Liver (tissue), 9 donors: ENCODE results near the gene COL4A1. TPM values are rescaled to one million over a fixed set of nuclear protein-coding genes. Genes with fewer than 3 reads are reported as not detected.

Source experiments
- DNase-seq: peaks from one replicate; pipeline ENCODE4 v3.0.0-alpha.2; 2017; ENCODE audit warnings: low spot score
- H3K27ac ChIP-seq, 2 donors: one replicate each; pipeline ENCODE4 v1.7.0; 2013; ENCODE audit warnings: inconsistent platforms in 2 of 2, low read length in 2 of 2, control low read depth in 1 of 2, low read depth in 1 of 2, mild to moderate bottlenecking in 1 of 2
- H3K27me3 ChIP-seq, 4 donors: one replicate each; pipeline versions ENCODE4 v1.6.1 to v1.7.0; 2013; ENCODE audit warnings: low read length in 3 of 4, inconsistent platforms in 1 of 4, mild to moderate bottlenecking in 1 of 4, moderate library complexity in 1 of 4; ENCODE audit not compliant: control insufficient read depth in 4 of 4, insufficient read depth in 4 of 4
- H3K36me3 ChIP-seq, 4 donors: one replicate each; pipeline versions ENCODE4 v1.6.1 to v1.7.0; 2013; ENCODE audit warnings: low read length in 3 of 4, mild to moderate bottlenecking in 3 of 4, low read depth in 1 of 4, moderate library complexity in 1 of 4; ENCODE audit not compliant: control insufficient read depth in 4 of 4, insufficient read depth in 3 of 4
- H3K4me1 ChIP-seq, 4 donors: one replicate each; pipeline versions ENCODE4 v1.6.1 to v1.7.0; 2013; ENCODE audit warnings: low read length in 3 of 4, mild to moderate bottlenecking in 3 of 4, moderate library complexity in 1 of 4; ENCODE audit not compliant: control insufficient read depth in 4 of 4, insufficient read depth in 4 of 4
- H3K4me3 ChIP-seq, 3 donors: one replicate each; pipeline versions ENCODE4 v1.6.1 to v1.7.0; 2013; ENCODE audit warnings: low read length in 3 of 3, control low read depth in 1 of 3, low read depth in 1 of 3, mild to moderate bottlenecking in 1 of 3
- H3K9ac ChIP-seq, 2 donors: one replicate each; pipeline ENCODE4 v1.7.0; 2013; ENCODE audit warnings: low read length in 2 of 2, mild to moderate bottlenecking in 2 of 2, moderate library complexity in 2 of 2, control low read depth in 1 of 2, low read depth in 1 of 2
- H3K9me3 ChIP-seq, 4 donors: one replicate each; pipeline versions ENCODE4 v1.6.1 to v1.7.0; 2013; ENCODE audit warnings: low read length in 3 of 4; ENCODE audit not compliant: control insufficient read depth in 4 of 4
- EGR1 ChIP-seq, 2 donors: IDR thresholded peaks; 2 replicates each; pipeline ENCODE4 v1.6.1; 2016 to 2018; ENCODE audit warnings: antibody characterized with exemption in 2 of 2, low read depth in 2 of 2
- FOXA1 ChIP-seq: IDR thresholded peaks from 2 replicates; pipeline ENCODE4 v1.6.1; 2016; ENCODE audit warnings: antibody characterized with exemption
- FOXA2 ChIP-seq: IDR thresholded peaks from 2 replicates; pipeline ENCODE4 v1.6.1; 2016; ENCODE audit warnings: antibody characterized with exemption
- HNF4A ChIP-seq, 2 donors: conservative IDR thresholded peaks; 2 replicates each; pipeline ENCODE4 v1.6.1; 2016; ENCODE audit warnings: antibody characterized with exemption in 2 of 2, mild to moderate bottlenecking in 2 of 2
- HNF4G ChIP-seq: IDR thresholded peaks from 2 replicates; pipeline ENCODE4 v1.6.1; 2016; ENCODE audit warnings: antibody characterized with exemption
- JUND ChIP-seq, 2 donors: IDR thresholded peaks; 2 replicates each; pipeline ENCODE4 v1.6.1; 2016; ENCODE audit warnings: antibody characterized with exemption in 2 of 2
- NR2F2 ChIP-seq: IDR thresholded peaks from 2 replicates; pipeline ENCODE4 v1.6.1; 2016; ENCODE audit warnings: antibody characterized with exemption
- RAD21 ChIP-seq, 2 donors: IDR thresholded peaks; 2 replicates each; pipeline ENCODE4 v1.6.1; 2016; ENCODE audit warnings: antibody characterized with exemption in 2 of 2, mild to moderate bottlenecking in 2 of 2
- RXRA ChIP-seq, 2 donors: IDR thresholded peaks; 2 replicates each; pipeline ENCODE4 v1.6.1; 2017 to 2018; ENCODE audit warnings: antibody characterized with exemption in 2 of 2, mild to moderate bottlenecking in 1 of 2
- SP1 ChIP-seq: IDR thresholded peaks from 2 replicates; pipeline ENCODE4 v1.6.1; 2018; ENCODE audit warnings: antibody characterized with exemption, mild to moderate bottlenecking
- TAF1 ChIP-seq: conservative IDR thresholded peaks from 2 replicates; pipeline ENCODE4 v1.6.1; 2016; ENCODE audit warnings: antibody characterized with exemption, mild to moderate bottlenecking
- YY1 ChIP-seq: IDR thresholded peaks from 2 replicates; pipeline ENCODE4 v1.6.1; 2016; ENCODE audit warnings: antibody characterized with exemption, mild to moderate bottlenecking
- WGBS: extraction: QIAGEN DNeasy Blood & Tissue Kit; methylation state at CpG from one replicate; pipeline ENCODE4 v1.1.7; 2013; 5-methylcytosine and 5-hydroxymethylcytosine counted together
- polyA plus RNA-seq, 2 donors: library from polyadenylated mRNA; stranded (reverse) in 1 of 2; unstranded in 1 of 2; fragments of 200-250 nt in 1 of 2; fragments of >200 nt in 1 of 2; fragmentation: Nextera tagmentation in 1 of 2; extraction: Ambion mirVana in 1 of 2; gene quantifications; one replicate each; pipeline versions ENCODE4 v1.2.1 to v1.2.3, GENCODE V29; 2013 to 2015
- total RNA-seq, 2 donors: library from RNA; depleted of rRNA; stranded (reverse); fragments of >200 nt; gene quantifications; one replicate each; pipeline ENCODE4 v1.2.3, GENCODE V29; 2014
- TF ChIP-seq, protein P1 (sequence below): IDR thresholded peaks from 2 replicates; pipeline ENCODE4 v1.6.1; 2016; ENCODE audit warnings: antibody characterized with exemption, mild to moderate bottlenecking
- TF ChIP-seq, protein P2 (sequence below): IDR thresholded peaks from 2 replicates; pipeline ENCODE4 v1.6.1; 2016; ENCODE audit warnings: antibody characterized with exemption
- TF ChIP-seq, protein P3 (sequence below): fragments of 150-350 bp; IDR thresholded peaks from 2 replicates; pipeline ENCODE4 v1.5.1; 2017; ENCODE audit warnings: improper control_type of control experiment, low read depth, low read length; ENCODE audit not compliant: missing input control
- TF ChIP-seq, protein P4 (sequence below): IDR thresholded peaks from 2 replicates; pipeline ENCODE4 v1.6.1; 2016; ENCODE audit warnings: antibody characterized with exemption
- donor health status: healthy.
- donor health status: healthy.
- donor health status: healthy.
- donor health status: healthy.
- donor health status: healthy.

COL4A1 gene
- total and polyA plus RNA-seq, 4 donors = 5.0 to 68.5 (median 37.9) TPM

DNA sequence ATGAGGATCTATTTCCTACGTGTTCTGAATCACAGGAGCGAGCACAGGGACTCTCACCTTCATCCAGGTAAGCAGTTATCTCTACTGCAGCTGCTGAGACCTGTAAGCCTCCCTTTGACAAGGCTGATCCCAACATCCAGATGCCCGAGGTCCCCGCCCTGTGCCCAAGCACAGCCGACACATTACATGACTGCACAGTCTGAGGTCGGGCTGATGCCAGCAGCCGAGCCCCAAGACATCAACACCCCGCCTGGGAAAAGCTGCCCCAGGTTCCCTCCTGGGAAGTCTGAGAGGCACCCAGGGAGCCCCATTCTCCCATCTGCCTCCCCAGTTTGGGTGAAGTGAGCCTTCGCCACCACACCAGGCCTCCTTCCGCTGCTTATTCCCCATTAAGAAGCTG, 95.9 kb downstream of the COL4A1 start:
- H3K9me3 ChIP-seq = no peaks in the 10 kb centered on the region
- peaks cover 0 to 1% (median 0%) of the 10 kb centered on the region in 4 donors for H3K4me1 ChIP-seq
- H3K9ac ChIP-seq = no peak overlapping the region
- DNase-seq = no peak
- H3K4me3 ChIP-seq = no peak overlapping the region
- WGBS = 95% methylated on average over 10 of the region's 10 CpGs
- TF ChIP-seq, protein P1, sequence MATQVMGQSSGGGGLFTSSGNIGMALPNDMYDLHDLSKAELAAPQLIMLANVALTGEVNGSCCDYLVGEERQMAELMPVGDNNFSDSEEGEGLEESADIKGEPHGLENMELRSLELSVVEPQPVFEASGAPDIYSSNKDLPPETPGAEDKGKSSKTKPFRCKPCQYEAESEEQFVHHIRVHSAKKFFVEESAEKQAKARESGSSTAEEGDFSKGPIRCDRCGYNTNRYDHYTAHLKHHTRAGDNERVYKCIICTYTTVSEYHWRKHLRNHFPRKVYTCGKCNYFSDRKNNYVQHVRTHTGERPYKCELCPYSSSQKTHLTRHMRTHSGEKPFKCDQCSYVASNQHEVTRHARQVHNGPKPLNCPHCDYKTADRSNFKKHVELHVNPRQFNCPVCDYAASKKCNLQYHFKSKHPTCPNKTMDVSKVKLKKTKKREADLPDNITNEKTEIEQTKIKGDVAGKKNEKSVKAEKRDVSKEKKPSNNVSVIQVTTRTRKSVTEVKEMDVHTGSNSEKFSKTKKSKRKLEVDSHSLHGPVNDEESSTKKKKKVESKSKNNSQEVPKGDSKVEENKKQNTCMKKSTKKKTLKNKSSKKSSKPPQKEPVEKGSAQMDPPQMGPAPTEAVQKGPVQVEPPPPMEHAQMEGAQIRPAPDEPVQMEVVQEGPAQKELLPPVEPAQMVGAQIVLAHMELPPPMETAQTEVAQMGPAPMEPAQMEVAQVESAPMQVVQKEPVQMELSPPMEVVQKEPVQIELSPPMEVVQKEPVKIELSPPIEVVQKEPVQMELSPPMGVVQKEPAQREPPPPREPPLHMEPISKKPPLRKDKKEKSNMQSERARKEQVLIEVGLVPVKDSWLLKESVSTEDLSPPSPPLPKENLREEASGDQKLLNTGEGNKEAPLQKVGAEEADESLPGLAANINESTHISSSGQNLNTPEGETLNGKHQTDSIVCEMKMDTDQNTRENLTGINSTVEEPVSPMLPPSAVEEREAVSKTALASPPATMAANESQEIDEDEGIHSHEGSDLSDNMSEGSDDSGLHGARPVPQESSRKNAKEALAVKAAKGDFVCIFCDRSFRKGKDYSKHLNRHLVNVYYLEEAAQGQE = no peak
- TF ChIP-seq JUND (IDR thresholded peaks at IDR 0.05) (no peak), RAD21 (IDR thresholded peaks at IDR 0.05) (no peak), RXRA (IDR thresholded peaks at IDR 0.05) (no peak), HNF4A (conservative IDR thresholded peaks at IDR 0.05) (no peak), YY1 (no peak), HNF4G (no peak), FOXA1 (no peak), NR2F2 (no peak), TAF1 (no peak), FOXA2 (no peak), SP1 (no peak), EGR1 (IDR thresholded peaks at IDR 0.05; ENCODE audit: low read depth in 2 of 2) (no peak)
- TF ChIP-seq, protein P2, sequence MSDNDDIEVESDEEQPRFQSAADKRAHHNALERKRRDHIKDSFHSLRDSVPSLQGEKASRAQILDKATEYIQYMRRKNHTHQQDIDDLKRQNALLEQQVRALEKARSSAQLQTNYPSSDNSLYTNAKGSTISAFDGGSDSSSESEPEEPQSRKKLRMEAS = no peak
- TF ChIP-seq, protein P3, sequence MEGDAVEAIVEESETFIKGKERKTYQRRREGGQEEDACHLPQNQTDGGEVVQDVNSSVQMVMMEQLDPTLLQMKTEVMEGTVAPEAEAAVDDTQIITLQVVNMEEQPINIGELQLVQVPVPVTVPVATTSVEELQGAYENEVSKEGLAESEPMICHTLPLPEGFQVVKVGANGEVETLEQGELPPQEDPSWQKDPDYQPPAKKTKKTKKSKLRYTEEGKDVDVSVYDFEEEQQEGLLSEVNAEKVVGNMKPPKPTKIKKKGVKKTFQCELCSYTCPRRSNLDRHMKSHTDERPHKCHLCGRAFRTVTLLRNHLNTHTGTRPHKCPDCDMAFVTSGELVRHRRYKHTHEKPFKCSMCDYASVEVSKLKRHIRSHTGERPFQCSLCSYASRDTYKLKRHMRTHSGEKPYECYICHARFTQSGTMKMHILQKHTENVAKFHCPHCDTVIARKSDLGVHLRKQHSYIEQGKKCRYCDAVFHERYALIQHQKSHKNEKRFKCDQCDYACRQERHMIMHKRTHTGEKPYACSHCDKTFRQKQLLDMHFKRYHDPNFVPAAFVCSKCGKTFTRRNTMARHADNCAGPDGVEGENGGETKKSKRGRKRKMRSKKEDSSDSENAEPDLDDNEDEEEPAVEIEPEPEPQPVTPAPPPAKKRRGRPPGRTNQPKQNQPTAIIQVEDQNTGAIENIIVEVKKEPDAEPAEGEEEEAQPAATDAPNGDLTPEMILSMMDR = no peak
- TF ChIP-seq, protein P4, sequence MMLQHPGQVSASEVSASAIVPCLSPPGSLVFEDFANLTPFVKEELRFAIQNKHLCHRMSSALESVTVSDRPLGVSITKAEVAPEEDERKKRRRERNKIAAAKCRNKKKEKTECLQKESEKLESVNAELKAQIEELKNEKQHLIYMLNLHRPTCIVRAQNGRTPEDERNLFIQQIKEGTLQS = no peak
- no peak overlapping the region for H3K27ac ChIP-seq
- H3K27me3 ChIP-seq = no peaks in the 10 kb centered on the region
- no peaks in the 10 kb centered on the region for H3K36me3 ChIP-seq

DNA sequence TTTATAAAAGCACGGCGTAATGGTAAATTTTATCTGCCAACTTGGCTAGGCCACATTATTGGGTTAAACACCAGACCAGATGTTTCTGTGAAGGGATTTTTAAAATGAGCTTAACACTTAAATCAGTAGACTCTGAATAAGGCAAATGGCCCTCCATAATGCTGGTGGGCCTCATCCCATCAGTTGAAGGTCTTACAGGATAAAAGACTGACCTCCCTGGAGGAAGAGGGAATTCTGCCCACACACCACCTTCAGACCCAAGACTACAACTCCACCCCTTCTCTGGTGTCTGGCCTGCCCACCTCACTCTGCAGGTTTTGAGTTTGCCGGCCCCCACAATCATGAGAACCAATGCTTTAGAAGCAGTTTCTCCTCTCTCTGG, 96.4 kb downstream of the COL4A1 start:
- Histone ChIP-seq H3K27me3 (no peaks in the 10 kb centered on the region), H3K36me3 (no peaks in the 10 kb centered on the region), H3K4me3 (no peak overlapping the region), H3K4me1 (peaks cover 0 to 3% (median 0%) of the 10 kb centered on the region in 4 donors), H3K9ac (no peak overlapping the region), H3K9me3 (no peaks in the 10 kb centered on the region), H3K27ac (no peak overlapping the region)
- TF ChIP-seq, protein P4 = no peak
- TF ChIP-seq, protein P2 = no peak
- no peak for TF ChIP-seq RAD21 (IDR thresholded peaks at IDR 0.05)
- DNase-seq = no peak
- 97% methylated on average over 3 of the region's 3 CpGs for WGBS
